H1 (cell line): ENCODE results near the gene MED1. TPM values are rescaled to one million over a fixed set of nuclear protein-coding genes. Genes with fewer than 3 reads are reported as not detected.

Experiments used
- CTCF ChIA-PET: fragments of 300-600 bp; sonication (Branson Sonifier 250); formaldehyde crosslinking; loops from one replicate; lab custom pipeline; 2021; ENCODE audit not compliant: partially characterized antibody; lab: Charles Lee
- POLR2A ChIA-PET: fragments of 300-600 bp; sonication (Branson Sonifier 250); formaldehyde crosslinking; loops from one replicate; lab custom pipeline; 2021; ENCODE audit warnings: inconsistent platforms; ENCODE audit not compliant: partially characterized antibody; lab: Charles Lee
- DNase-seq, 2 experiments: peaks; one replicate each; pipeline versions ENCODE4 v3.0.0 to v3.0.0-alpha.2; 2010 to 2022; ENCODE audit warnings: low spot score in 2 of 2, low read depth in 1 of 2, mixed read lengths in 1 of 2
- FAIRE-seq: peaks from 2 replicates; lab custom pipeline; 2011; peaks lifted over from hg19 to GRCh38; lab: Jason Lieb, UNC
- H2AFZ ChIP-seq: 2 replicates; pipeline ENCODE4 v1.8.1; 2012; ENCODE audit warnings: low read length, inconsistent platforms
- H2AK5ac ChIP-seq: 2 replicates; pipeline ENCODE4 v1.6.1; 2013; ENCODE audit warnings: low read depth, low read length
- H2BK120ac ChIP-seq: replicated peaks from 2 replicates; pipeline ENCODE3; 2013; ENCODE audit warnings: low read depth, low read length, inconsistent platforms
- H2BK12ac ChIP-seq: 2 replicates; pipeline ENCODE4 v1.6.1; 2013; ENCODE audit warnings: low read depth, low read length
- H2BK15ac ChIP-seq: 2 replicates; pipeline ENCODE4 v1.6.1; 2013; ENCODE audit warnings: low read length
- H2BK20ac ChIP-seq: 2 replicates; pipeline ENCODE4 v1.6.1; 2013; ENCODE audit warnings: low read length
- H2BK5ac ChIP-seq: 2 replicates; pipeline ENCODE4 v1.6.1; 2013; ENCODE audit warnings: low read depth, low read length
- H3K14ac ChIP-seq: 2 replicates; pipeline ENCODE4 v1.6.1; 2013; ENCODE audit warnings: inconsistent platforms; ENCODE audit not compliant: insufficient read length
- H3K18ac ChIP-seq: 2 replicates; pipeline ENCODE4 v1.6.1; 2013; ENCODE audit warnings: low read length; ENCODE audit errors: extremely low read depth
- H3K23ac ChIP-seq: 2 replicates; pipeline ENCODE4 v1.6.1; 2013; ENCODE audit warnings: inconsistent platforms; ENCODE audit not compliant: insufficient read length
- H3K23me2 ChIP-seq: 2 replicates; pipeline ENCODE4 v1.6.1; 2013; ENCODE audit warnings: low read depth, low read length
- H3K27ac ChIP-seq: 2 replicates; pipeline ENCODE4 v1.6.1; 2011; ENCODE audit warnings: low read depth, low read length, inconsistent platforms
- H3K27me3 ChIP-seq, 4 experiments: replicated peaks in 1 of 4; 1 replicate in 1 of 4; 2 replicates in 3 of 4; pipeline versions ENCODE4 v1.6.1 to v1.8.1; 2011 to 2013; ENCODE audit warnings: low read length in 3 of 4, mild to moderate bottlenecking in 3 of 4, inconsistent platforms in 2 of 4, mixed read lengths in 2 of 4, moderate library complexity in 1 of 4; ENCODE audit not compliant: control insufficient read depth in 3 of 4, insufficient read depth in 3 of 4; ENCODE audit errors: extremely low read depth in 1 of 4
- H3K36me3 ChIP-seq, 4 experiments: 2 replicates each; pipeline versions ENCODE4 v1.6.1 to v1.8.1; 2011 to 2013; ENCODE audit warnings: mild to moderate bottlenecking in 4 of 4, low read length in 3 of 4, moderate library complexity in 2 of 4, control low read depth in 1 of 4, inconsistent platforms in 1 of 4; ENCODE audit not compliant: insufficient read depth in 4 of 4, control insufficient read depth in 2 of 4
- H3K4ac ChIP-seq: replicated peaks from 2 replicates; pipeline ENCODE3; 2013; ENCODE audit warnings: low read length, low read depth, mixed read lengths, inconsistent platforms; ENCODE audit not compliant: insufficient read length
- H3K4me1 ChIP-seq, 4 experiments: replicated peaks in 1 of 4; 1 replicate in 1 of 4; 2 replicates in 3 of 4; pipeline versions ENCODE4 v1.6.1 to v1.8.1; 2011 to 2013; ENCODE audit warnings: low read length in 3 of 4, inconsistent platforms in 2 of 4, mixed read lengths in 1 of 4; ENCODE audit not compliant: insufficient read depth in 4 of 4, control insufficient read depth in 3 of 4
- H3K4me2 ChIP-seq, 2 experiments: 2 replicates each; pipeline versions ENCODE4 v1.6.1 to v1.8.1; 2011 to 2013; ENCODE audit warnings: low read depth in 2 of 2, low read length in 2 of 2, control low read depth in 1 of 2, inconsistent platforms in 1 of 2, mild to moderate bottlenecking in 1 of 2; ENCODE audit not compliant: insufficient read depth in 1 of 2
- H3K4me3 ChIP-seq, 4 experiments: fragments of 200-600, 300-600 bp in 1 of 4; sonication (generic), shearing (Covaris generic), sonication (Bioruptor Twin) in 1 of 4; 2 replicates each; pipeline versions ENCODE4 v1.5.1 to v1.8.1; 2011 to 2016; ENCODE audit warnings: low read length in 4 of 4, low read depth in 3 of 4, control low read depth in 2 of 4, inconsistent platforms in 2 of 4, mild to moderate bottlenecking in 2 of 4, mixed read lengths in 1 of 4, moderate library complexity in 1 of 4; ENCODE audit not compliant: insufficient read depth in 2 of 4; ENCODE audit errors: extremely low read depth in 1 of 4
- H3K56ac ChIP-seq: replicated peaks from 2 replicates; pipeline ENCODE3; 2013; ENCODE audit warnings: low read depth, mild to moderate bottlenecking, mixed read lengths, low read length, inconsistent platforms; ENCODE audit not compliant: insufficient read length
- H3K79me1 ChIP-seq: 2 replicates; pipeline ENCODE4 v1.6.1; 2013; ENCODE audit warnings: low read depth, low read length, control low read depth
- H3K79me2 ChIP-seq, 2 experiments: 2 replicates each; pipeline versions ENCODE4 v1.6.1 to v1.8.1; 2012 to 2013; ENCODE audit warnings: low read length in 2 of 2, mild to moderate bottlenecking in 2 of 2, inconsistent platforms in 1 of 2; ENCODE audit not compliant: insufficient read depth in 2 of 2, control insufficient read depth in 1 of 2
- H3K9ac ChIP-seq, 4 experiments: replicated peaks in 1 of 4; 1 replicate in 1 of 4; 2 replicates in 3 of 4; pipeline versions ENCODE4 v1.6.1 to v1.8.1; 2011 to 2013; ENCODE audit warnings: low read depth in 3 of 4, low read length in 3 of 4, control low read depth in 2 of 4, mild to moderate bottlenecking in 2 of 4, moderate library complexity in 2 of 4, inconsistent platforms in 1 of 4; ENCODE audit errors: extremely low read depth in 1 of 4
- H3K9me3 ChIP-seq, 2 experiments: 2 replicates each; pipeline versions ENCODE4 v1.6.1 to v1.8.1; 2012 to 2013; ENCODE audit warnings: mild to moderate bottlenecking in 2 of 2, moderate library complexity in 2 of 2, control low read depth in 1 of 2, inconsistent platforms in 1 of 2, low read depth in 1 of 2, low read length in 1 of 2, mixed read lengths in 1 of 2; ENCODE audit not compliant: insufficient read depth in 2 of 2
- H4K20me1 ChIP-seq, 2 experiments: replicated peaks in 1 of 2; 2 replicates each; pipeline versions ENCODE3 to v1.8.1; 2011 to 2013; ENCODE audit warnings: inconsistent platforms in 2 of 2, low read length in 2 of 2, mild to moderate bottlenecking in 1 of 2; ENCODE audit not compliant: insufficient read depth in 2 of 2, control insufficient read depth in 1 of 2
- H4K5ac ChIP-seq: 2 replicates; pipeline ENCODE4 v1.6.1; 2013; ENCODE audit warnings: low read length, low read depth, mixed read lengths, inconsistent platforms; ENCODE audit not compliant: insufficient read length
- H4K8ac ChIP-seq: 2 replicates; pipeline ENCODE4 v1.8.0; 2013; ENCODE audit warnings: mild to moderate bottlenecking, moderate library complexity, low read length, inconsistent platforms; ENCODE audit not compliant: insufficient read depth; ENCODE audit errors: extremely low read depth
- H4K91ac ChIP-seq: replicated peaks from 2 replicates; pipeline ENCODE3; 2013; ENCODE audit warnings: low read length, mixed read lengths, inconsistent platforms; ENCODE audit not compliant: insufficient read length
- BRCA1 ChIP-seq: IDR thresholded peaks from 2 replicates; pipeline ENCODE4 v1.6.1; 2012; ENCODE audit warnings: low read depth, low read length, improper control_type of control experiment
- CBX5 ChIP-seq: fragments of 300-800, 300-1000 bp; sonication (generic); IDR thresholded peaks from 2 replicates; pipeline ENCODE4 v1.7.1; 2016; ENCODE audit warnings: antibody characterized with exemption, low read length, low read depth
- CHD2 ChIP-seq: IDR thresholded peaks from 2 replicates; pipeline ENCODE4 v1.6.1; 2012; ENCODE audit warnings: low read length, improper control_type of control experiment
- CTBP2 ChIP-seq: IDR thresholded peaks from 2 replicates; pipeline ENCODE4 v1.7.0; 2011; ENCODE audit warnings: borderline replicate concordance, mild to moderate bottlenecking, moderate library complexity, mixed read lengths, low read length; ENCODE audit not compliant: insufficient read depth, insufficient read length
- EZH2 ChIP-seq: fragments of 200-600 bp; sonication (generic); IDR thresholded peaks from 2 replicates; pipeline ENCODE4 v1.7.1; 2012; ENCODE audit warnings: low read depth, mild to moderate bottlenecking, moderate library complexity, low read length, inconsistent platforms; ENCODE audit not compliant: severe bottlenecking
- JUN ChIP-seq: IDR thresholded peaks from 2 replicates; pipeline ENCODE4 v1.6.1; 2011; ENCODE audit warnings: low read depth, mild to moderate bottlenecking, improper control_type of control experiment, low read length
- KDM1A ChIP-seq: fragments of 200-600, 300-600 bp; sonication (generic); IDR thresholded peaks from 2 replicates; pipeline ENCODE4 v1.7.1; 2016; ENCODE audit warnings: mild to moderate bottlenecking, low read length, borderline replicate concordance
- KDM5A ChIP-seq: fragments of 200-600 bp; IDR thresholded peaks from 2 replicates; pipeline ENCODE4 v1.7.1; 2012; ENCODE audit warnings: mild to moderate bottlenecking, low read length, inconsistent platforms, mixed read lengths
- NRF1 ChIP-seq: IDR thresholded peaks from 2 replicates; pipeline ENCODE4 v1.6.1; 2011; ENCODE audit warnings: mild to moderate bottlenecking, low read depth, low read length, improper control_type of control experiment
- RXRA ChIP-seq: IDR thresholded peaks from 2 replicates; pipeline ENCODE4 v1.6.1; 2011; ENCODE audit warnings: low read depth, mild to moderate bottlenecking, low read length, moderate library complexity; ENCODE audit not compliant: insufficient read depth
- SIN3A ChIP-seq, 2 experiments: IDR thresholded peaks in 1 of 2; conservative IDR thresholded peaks in 1 of 2; 2 replicates each; pipeline ENCODE4 v1.6.1; 2011 to 2012; ENCODE audit warnings: low read length in 2 of 2, improper control_type of control experiment in 1 of 2, low read depth in 1 of 2, mild to moderate bottlenecking in 1 of 2
- TCF12 ChIP-seq: IDR thresholded peaks from 2 replicates; pipeline ENCODE4 v1.6.1; 2011; ENCODE audit warnings: low read depth, mild to moderate bottlenecking, low read length
- WGBS, 2 experiments: shearing (Covaris generic) in 1 of 2; methylation state at CpG; one replicate each; pipeline versions ENCODE4 v1.1.6 to v1.1.7; 2013 to 2015; ENCODE audit warnings: low lambda C conversion rate in 2 of 2, mixed read lengths in 2 of 2, inconsistent platforms in 1 of 2, low coverage in 1 of 2, missing lambda C conversion rate in 1 of 2; ENCODE audit not compliant: insufficient replicate concordance in 2 of 2, insufficient coverage in 1 of 2, insufficient read length in 1 of 2; ENCODE audit errors: extremely low coverage in 1 of 2, missing lambda C conversion rate in 1 of 2; 5-methylcytosine and 5-hydroxymethylcytosine counted together
- polyA plus RNA-seq, 7 experiments: library from polyadenylated mRNA; depleted of rRNA in 3 of 7; stranded (reverse) in 5 of 7; unstranded in 2 of 7; fragments of >200 nt in 5 of 7; fragments of 200-250 nt in 2 of 7; gene quantifications; 1 replicate in 5 of 7; 2 replicates in 1 of 7; 4 replicates in 1 of 7; pipeline versions ENCODE4 v1.2.1 to v1.2.3, GENCODE V29; 2011 to 2013; ENCODE audit warnings: missing spikeins in 2 of 7, mixed read lengths in 2 of 7
- total RNA-seq: library from RNA; stranded (reverse); fragmentation: NEBNext Ultra II Directional; extraction: Animal tissue kit (Norgen Biotek cat#: 25700); gene quantifications from 2 replicates; pipeline ENCODE4 v1.2.1, GENCODE V29; 2021
- TF ChIP-seq, protein P1 (sequence below): IDR thresholded peaks from 2 replicates; pipeline ENCODE4 v1.6.1; 2012; ENCODE audit warnings: low read length, inconsistent platforms

MED1 gene
- total and polyA plus RNA-seq, 2 of the 8 experiments (the other 6 are each of a cell fraction or from before 2014, with no cell fraction given): 24.7 to 56.5 TPM

DNA sequence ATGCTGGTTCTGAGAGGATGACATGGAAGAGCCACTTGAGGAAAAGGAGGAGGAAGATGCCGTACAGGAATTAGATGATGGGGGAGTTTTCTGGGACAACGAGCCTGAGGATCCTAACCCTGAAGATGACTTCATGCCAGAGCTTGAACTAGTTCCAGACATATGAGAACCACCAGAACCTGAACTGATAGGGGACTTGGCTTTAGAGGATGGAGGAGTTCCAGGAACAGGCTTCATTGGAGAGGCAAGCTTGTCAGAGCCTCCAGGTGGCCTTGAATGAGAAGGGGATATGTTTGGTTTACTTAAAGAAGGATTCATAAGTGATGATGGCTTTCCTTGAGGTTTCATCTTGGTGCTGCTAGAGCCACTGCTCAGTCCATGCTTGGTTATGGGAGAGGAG is 42.7 kb downstream of the MED1 start:
- no peak overlapping the region for H4K5ac ChIP-seq
- H4K20me1 ChIP-seq: peaks cover 0 to 3% of the 10 kb centered on the region in 2 experiments
- H3K79me2 ChIP-seq: no peaks in the 10 kb centered on the region
- no peak overlapping the region for H3K4me2 ChIP-seq
- H2BK15ac ChIP-seq: no peak overlapping the region
- H3K79me1 ChIP-seq: 0 out of 2 replicates have a peak, but pooled peaks cover 2% of the 10 kb centered on the region
- H2BK120ac ChIP-seq: no peak overlapping the region
- peaks cover 29 to 49% (median 42%) of the 10 kb centered on the region in 4 experiments for H3K36me3 ChIP-seq
- no peaks in the 10 kb centered on the region for H3K9me3 ChIP-seq
- no peak overlapping the region for H3K9ac ChIP-seq
- H3K4me3 ChIP-seq: no peak overlapping the region
- H4K8ac ChIP-seq: no peak overlapping the region
- H3K56ac ChIP-seq: no peak overlapping the region
- H3K18ac ChIP-seq: no peak overlapping the region
- H4K91ac ChIP-seq: no peak overlapping the region
- no peak overlapping the region for H2BK20ac ChIP-seq
- no peak overlapping the region for H2AK5ac ChIP-seq
- DNase-seq (no peak), FAIRE-seq (no peak)
- POLR2A ChIA-PET: interaction anchor here (0.9 kb wide), 1 partner anchor 25 kb away, joined by 4 read pairs; no protein-coding TSS in a partner anchor
- no peaks in the 10 kb centered on the region for H3K23me2 ChIP-seq
- CTCF ChIA-PET: no interaction called here
- 100% methylated on average over 2 of the region's 2 CpGs; no CpG with 5 or more reads in 1 of the 2 experiments for WGBS, 2 experiments
- H3K23ac ChIP-seq: no peak overlapping the region
- no peaks in the 10 kb centered on the region for H3K27me3 ChIP-seq
- H3K27ac ChIP-seq: no peak overlapping the region
- no peak overlapping the region for H2AFZ ChIP-seq
- H2BK12ac ChIP-seq: no peak overlapping the region
- H3K14ac ChIP-seq: no peak overlapping the region
- no peak overlapping the region for H3K4ac ChIP-seq
- no peaks in the 10 kb centered on the region for H3K4me1 ChIP-seq
- no peak overlapping the region for H2BK5ac ChIP-seq
- TF ChIP-seq CTBP2 (no peak), SIN3A (conservative IDR thresholded peaks at IDR 0.05 in 1 of 2, IDR thresholded peaks at IDR 0.05 in 1 of 2; ENCODE audit: low read depth in 1 of 2, low read length in 2 of 2) (no peak), KDM5A (no peak), NRF1 (no peak), BRCA1 (no peak), CHD2 (no peak), TCF12 (no peak), JUN (no peak), CBX5 (no peak), EZH2 (no peak), KDM1A (no peak), RXRA (no peak)
- TF ChIP-seq, protein P1, sequence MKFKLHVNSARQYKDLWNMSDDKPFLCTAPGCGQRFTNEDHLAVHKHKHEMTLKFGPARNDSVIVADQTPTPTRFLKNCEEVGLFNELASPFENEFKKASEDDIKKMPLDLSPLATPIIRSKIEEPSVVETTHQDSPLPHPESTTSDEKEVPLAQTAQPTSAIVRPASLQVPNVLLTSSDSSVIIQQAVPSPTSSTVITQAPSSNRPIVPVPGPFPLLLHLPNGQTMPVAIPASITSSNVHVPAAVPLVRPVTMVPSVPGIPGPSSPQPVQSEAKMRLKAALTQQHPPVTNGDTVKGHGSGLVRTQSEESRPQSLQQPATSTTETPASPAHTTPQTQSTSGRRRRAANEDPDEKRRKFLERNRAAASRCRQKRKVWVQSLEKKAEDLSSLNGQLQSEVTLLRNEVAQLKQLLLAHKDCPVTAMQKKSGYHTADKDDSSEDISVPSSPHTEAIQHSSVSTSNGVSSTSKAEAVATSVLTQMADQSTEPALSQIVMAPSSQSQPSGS: no peak
